Caco-2 (cell line): ENCODE measurements around the gene NKAIN2. TPM values are rescaled to one million over a fixed set of nuclear protein-coding genes. Genes with fewer than 3 reads are reported as not detected.

Experiments used
- BruUV-seq: library from RNA; stranded (reverse); fragments of 400-500 nt; replicated peaks from 2 replicates; lab custom pipeline; 2021; lab: Mats Ljungman, UMichigan
- CTCF ChIA-PET: fragments of 300-600 bp; sonication (Branson Sonifier 250); formaldehyde crosslinking; loops from one replicate; lab custom pipeline; 2022; ENCODE audit warnings: antibody characterized with exemption; lab: Charles Lee
- POLR2A ChIA-PET: fragments of 300-600 bp; sonication (Branson Sonifier 250); formaldehyde crosslinking; loops from one replicate; lab custom pipeline; 2022; ENCODE audit warnings: antibody characterized with exemption; lab: Charles Lee
- DNase-seq, 2 experiments: peaks; one replicate each; pipeline versions ENCODE4 v3.0.0 to v3.0.0-alpha.2; 2020 to 2022
- H3K27me3 ChIP-seq: replicated peaks from 2 replicates; pipeline ENCODE4 v1.6.0; 2011; ENCODE audit warnings: low read length; ENCODE audit not compliant: control insufficient read depth, insufficient read depth
- H3K36me3 ChIP-seq: 2 replicates; pipeline ENCODE4 v1.5.1; 2011; ENCODE audit warnings: low read length; ENCODE audit not compliant: control insufficient read depth, insufficient read depth
- H3K4me1 ChIP-seq: fragments of 250-450 bp; sonication (Bioruptor Pico); 2 replicates; pipeline ENCODE4 v1.5.1; 2020; ENCODE audit warnings: mild to moderate bottlenecking
- H3K4me3 ChIP-seq: 2 replicates; pipeline ENCODE4 v1.5.1; 2011; ENCODE audit warnings: low read depth, mild to moderate bottlenecking, control low read depth, low read length
- H3K9me3 ChIP-seq: fragments of 250-450 bp; sonication (Bioruptor Pico); 2 replicates; pipeline ENCODE4 v1.5.1; 2020; ENCODE audit warnings: mild to moderate bottlenecking, moderate library complexity
- H3K27ac Mint-ChIP-seq: one replicate; pipeline ENCODE4 v1.8.0; 2022; ENCODE audit warnings: mixed read lengths; ENCODE audit not compliant: unreplicated experiment
- H3K27me3 Mint-ChIP-seq: one replicate; pipeline ENCODE4 v1.8.0; 2022; ENCODE audit warnings: mixed read lengths; ENCODE audit not compliant: insufficient read depth, unreplicated experiment
- H3K36me3 Mint-ChIP-seq: one replicate; pipeline ENCODE4 v1.8.0; 2022; ENCODE audit warnings: mild to moderate bottlenecking, mixed read lengths; ENCODE audit not compliant: insufficient read depth, unreplicated experiment
- H3K4me1 Mint-ChIP-seq: one replicate; pipeline ENCODE4 v1.8.0; 2022; ENCODE audit warnings: low read depth, mixed read lengths; ENCODE audit not compliant: unreplicated experiment
- H3K4me3 Mint-ChIP-seq: one replicate; pipeline ENCODE4 v1.8.0; 2022; ENCODE audit warnings: mild to moderate bottlenecking, moderate library complexity, mixed read lengths; ENCODE audit not compliant: unreplicated experiment
- H3K9me3 Mint-ChIP-seq: one replicate; pipeline ENCODE4 v1.8.0; 2022; ENCODE audit warnings: mixed read lengths; ENCODE audit not compliant: unreplicated experiment
- intact Hi-C: fragments of 100-400 bp; cut with micrococcal nuclease; formaldehyde crosslinking; loops from one replicate; pipeline ENCODE4 v1.10.0; 2022; ENCODE audit not compliant: unreplicated experiment
- total RNA-seq: library from RNA; stranded (reverse); gene quantifications from 2 replicates; pipeline ENCODE4 v1.2.3, GENCODE V29; 2022
- TF ChIP-seq, protein P1 (sequence below), 2 experiments: fragments of 200-600 bp in 1 of 2; IDR thresholded peaks; 1 replicate in 1 of 2; 2 replicates in 1 of 2; pipeline versions ENCODE4 v1.5.1 to v1.8.0; 2011 to 2022; ENCODE audit warnings: antibody characterized with exemption in 1 of 2, control low read depth in 1 of 2, inconsistent platforms in 1 of 2, low read depth in 1 of 2, low read length in 1 of 2, mild to moderate bottlenecking in 1 of 2, moderate library complexity in 1 of 2; ENCODE audit not compliant: insufficient read depth in 1 of 2, severe bottlenecking in 1 of 2, unreplicated experiment in 1 of 2

NKAIN2 gene
- total RNA-seq, 1 experiment from 2014 or later, result not detected

DNA sequence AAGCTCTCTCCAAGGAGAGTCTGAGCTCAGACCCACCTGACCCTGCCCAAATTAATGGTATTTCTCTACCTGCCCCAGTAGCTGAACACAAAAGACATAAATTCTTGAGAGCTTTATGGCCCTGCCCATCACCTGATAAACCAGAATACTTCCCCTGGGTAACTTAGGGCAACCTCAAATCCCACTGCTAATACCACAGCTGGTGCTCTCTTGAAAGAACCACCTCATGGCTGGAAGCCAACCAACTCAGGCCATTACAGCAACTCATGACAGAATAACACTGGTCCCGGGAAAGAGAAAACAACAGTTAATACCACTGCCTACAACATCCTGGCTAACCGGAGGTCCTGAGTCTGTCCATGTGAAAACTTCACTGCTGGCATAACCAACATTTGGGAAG, 328.6 kb downstream of the NKAIN2 start:
- CTCF ChIA-PET, result no interaction called here
- intact Hi-C loops, result no loop called here
- H3K4me1 ChIP-seq, result peaks cover 16% of the 10 kb centered on the region
- Mint-ChIP-seq H3K4me3 (no peak overlapping the region), H3K27me3 (no peaks in the 10 kb centered on the region), H3K27ac (no peak overlapping the region), H3K36me3 (no peaks in the 10 kb centered on the region), H3K4me1 (peaks cover 10% of the 10 kb centered on the region), H3K9me3 (no peaks in the 10 kb centered on the region)
- no TSS peak for BruUV-seq
- TF ChIP-seq, protein P1, sequence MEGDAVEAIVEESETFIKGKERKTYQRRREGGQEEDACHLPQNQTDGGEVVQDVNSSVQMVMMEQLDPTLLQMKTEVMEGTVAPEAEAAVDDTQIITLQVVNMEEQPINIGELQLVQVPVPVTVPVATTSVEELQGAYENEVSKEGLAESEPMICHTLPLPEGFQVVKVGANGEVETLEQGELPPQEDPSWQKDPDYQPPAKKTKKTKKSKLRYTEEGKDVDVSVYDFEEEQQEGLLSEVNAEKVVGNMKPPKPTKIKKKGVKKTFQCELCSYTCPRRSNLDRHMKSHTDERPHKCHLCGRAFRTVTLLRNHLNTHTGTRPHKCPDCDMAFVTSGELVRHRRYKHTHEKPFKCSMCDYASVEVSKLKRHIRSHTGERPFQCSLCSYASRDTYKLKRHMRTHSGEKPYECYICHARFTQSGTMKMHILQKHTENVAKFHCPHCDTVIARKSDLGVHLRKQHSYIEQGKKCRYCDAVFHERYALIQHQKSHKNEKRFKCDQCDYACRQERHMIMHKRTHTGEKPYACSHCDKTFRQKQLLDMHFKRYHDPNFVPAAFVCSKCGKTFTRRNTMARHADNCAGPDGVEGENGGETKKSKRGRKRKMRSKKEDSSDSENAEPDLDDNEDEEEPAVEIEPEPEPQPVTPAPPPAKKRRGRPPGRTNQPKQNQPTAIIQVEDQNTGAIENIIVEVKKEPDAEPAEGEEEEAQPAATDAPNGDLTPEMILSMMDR (IDR thresholded peaks at IDR 0.05; ENCODE audit: insufficient read depth in 1 of 2, low read depth in 1 of 2, low read length in 1 of 2, severe bottlenecking in 1 of 2, unreplicated experiment in 1 of 2), result no peak
- H3K9me3 ChIP-seq, result no peaks in the 10 kb centered on the region
- H3K36me3 ChIP-seq, result no peaks in the 10 kb centered on the region
- POLR2A ChIA-PET, result no interaction called here
- no peaks in the 10 kb centered on the region for H3K27me3 ChIP-seq
- H3K4me3 ChIP-seq, result no peak overlapping the region
- no peak for DNase-seq

DNA sequence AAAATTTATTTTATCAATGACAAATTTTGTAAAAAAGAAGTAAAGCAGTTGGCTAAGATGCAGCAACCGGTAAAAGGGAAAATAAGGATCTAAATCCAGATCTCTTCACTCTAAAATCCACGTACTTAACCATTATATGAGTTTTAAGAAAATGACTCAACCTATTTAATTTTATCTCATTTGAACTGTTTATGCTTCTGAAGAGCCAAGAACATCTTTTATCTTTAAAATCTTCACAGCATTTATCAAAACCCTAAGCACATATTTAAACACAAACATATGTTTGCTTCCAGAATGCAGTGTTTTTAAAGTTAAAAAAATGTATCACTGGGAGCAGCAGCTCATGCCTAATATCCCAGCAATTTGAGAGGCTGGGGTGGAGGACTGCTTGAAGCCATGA, 339.2 kb downstream of the NKAIN2 start:
- POLR2A ChIA-PET, result no interaction called here
- no TSS peak for BruUV-seq
- Histone ChIP-seq H3K4me1 (0 out of 2 replicates have a peak, but pooled peaks cover 3% of the 10 kb centered on the region), H3K9me3 (no peaks in the 10 kb centered on the region), H3K4me3 (no peak overlapping the region), H3K27me3 (no peaks in the 10 kb centered on the region), H3K36me3 (no peaks in the 10 kb centered on the region)
- no peak for DNase-seq
- CTCF ChIA-PET, result no interaction called here
- intact Hi-C loops, result no loop called here
- no peak overlapping the region for H3K27ac Mint-ChIP-seq
- H3K9me3 Mint-ChIP-seq, result no peaks in the 10 kb centered on the region
- H3K27me3 Mint-ChIP-seq, result no peaks in the 10 kb centered on the region
- H3K4me3 Mint-ChIP-seq, result no peak overlapping the region
- TF ChIP-seq, protein P1 (IDR thresholded peaks at IDR 0.05; ENCODE audit: insufficient read depth in 1 of 2, low read depth in 1 of 2, low read length in 1 of 2, severe bottlenecking in 1 of 2, unreplicated experiment in 1 of 2), result no peak
- H3K36me3 Mint-ChIP-seq, result no peaks in the 10 kb centered on the region
- H3K4me1 Mint-ChIP-seq, result peaks cover 5% of the 10 kb centered on the region

DNA sequence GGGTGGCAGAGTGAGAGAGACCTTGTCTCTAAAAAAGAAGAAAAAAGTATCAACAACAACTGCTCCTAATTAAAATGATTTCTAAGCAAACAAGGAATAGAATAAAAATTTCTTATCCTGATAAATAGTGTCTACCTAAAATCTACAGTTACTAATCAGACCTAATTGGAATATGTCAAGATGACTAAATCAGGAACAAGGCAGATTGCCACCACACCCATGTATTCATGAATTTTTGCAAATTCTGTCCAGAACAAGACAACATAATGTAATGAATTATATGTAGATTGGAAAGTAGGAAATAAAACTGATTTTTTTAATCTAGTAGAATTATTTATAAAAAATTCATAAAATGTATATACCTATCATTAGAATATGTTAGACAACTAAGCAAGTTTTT, 339.8 kb downstream of the NKAIN2 start:
- POLR2A ChIA-PET, result no interaction called here
- no peaks in the 10 kb centered on the region for H3K36me3 Mint-ChIP-seq
- Histone ChIP-seq H3K9me3 (no peaks in the 10 kb centered on the region), H3K4me3 (no peak overlapping the region), H3K36me3 (no peaks in the 10 kb centered on the region), H3K4me1 (peaks cover 7% of the 10 kb centered on the region), H3K27me3 (no peaks in the 10 kb centered on the region)
- no TSS peak for BruUV-seq
- H3K4me1 Mint-ChIP-seq, result peaks cover 10% of the 10 kb centered on the region
- no peak for DNase-seq
- TF ChIP-seq, protein P1 (IDR thresholded peaks at IDR 0.05; ENCODE audit: insufficient read depth in 1 of 2, low read depth in 1 of 2, low read length in 1 of 2, severe bottlenecking in 1 of 2, unreplicated experiment in 1 of 2), result no peak
- H3K27me3 Mint-ChIP-seq, result no peaks in the 10 kb centered on the region
- intact Hi-C loops, result no loop called here
- no peak overlapping the region for H3K4me3 Mint-ChIP-seq
- H3K9me3 Mint-ChIP-seq, result no peaks in the 10 kb centered on the region
- H3K27ac Mint-ChIP-seq, result no peak overlapping the region
- CTCF ChIA-PET, result no interaction called here
